Activated CD8-positive, alpha-beta T cell treated with anti-CD3 and anti-CD28 coated beads, Interleukin-2, amount 10 ng/mL, durations not matched to agents 7 days and 5 days (primary cell): ENCODE measurements around the gene SSR1. TPM values are rescaled to one million over a fixed set of nuclear protein-coding genes. Genes with fewer than 3 reads are reported as not detected.
"Not testable (repeated sequence)": the region's sequence is repeated elsewhere in the genome, so short reads cannot be mapped to it uniquely, and the experiment has no call there.

ENCODE experiments used
- ATAC-seq: fragments of 150-1000 bp; cut with Tn5 transposase; one replicate; pipeline ENCODE4 v1.10.0; 2021; ENCODE audit warnings: moderate library complexity
- CTCF ChIA-PET: fragments of 350-600 bp; sonication (Branson Sonifier 250); formaldehyde crosslinking; loops from one replicate; lab custom pipeline; 2021; ENCODE audit warnings: antibody characterized with exemption; lab: Charles Lee
- POLR2A ChIA-PET: fragments of 350-600 bp; sonication (Branson Sonifier 250); formaldehyde crosslinking; loops from one replicate; lab custom pipeline; 2021; ENCODE audit warnings: antibody characterized with exemption; lab: Charles Lee
- DNase-seq: peaks from one replicate; pipeline ENCODE4 v3.0.0-alpha.2; 2020
- H3K27ac Mint-ChIP-seq: one replicate; pipeline ENCODE4 v1.8.0; 2021; ENCODE audit warnings: mild to moderate bottlenecking, mixed read lengths
- H3K27me3 Mint-ChIP-seq: one replicate; pipeline ENCODE4 v1.8.0; 2021; ENCODE audit warnings: low read depth, mixed read lengths
- H3K36me3 Mint-ChIP-seq: one replicate; pipeline ENCODE4 v1.8.0; 2021; ENCODE audit warnings: low read depth, mixed read lengths
- H3K4me1 Mint-ChIP-seq: one replicate; pipeline ENCODE4 v1.8.0; 2021; ENCODE audit warnings: low read depth, mixed read lengths
- H3K4me3 Mint-ChIP-seq: one replicate; pipeline ENCODE4 v1.8.0; 2021; ENCODE audit warnings: mild to moderate bottlenecking, mixed read lengths
- H3K9me3 Mint-ChIP-seq: one replicate; pipeline ENCODE4 v1.8.0; 2022; ENCODE audit warnings: mixed read lengths; ENCODE audit not compliant: insufficient read depth
- total RNA-seq, 2 experiments: library from RNA; stranded (reverse); gene quantifications; one replicate each; pipeline ENCODE4 v1.2.3, GENCODE V29; 2021

The SSR1 gene
- total RNA-seq, 2 experiments from 2014 or later: 122 to 130 TPM

DNA sequence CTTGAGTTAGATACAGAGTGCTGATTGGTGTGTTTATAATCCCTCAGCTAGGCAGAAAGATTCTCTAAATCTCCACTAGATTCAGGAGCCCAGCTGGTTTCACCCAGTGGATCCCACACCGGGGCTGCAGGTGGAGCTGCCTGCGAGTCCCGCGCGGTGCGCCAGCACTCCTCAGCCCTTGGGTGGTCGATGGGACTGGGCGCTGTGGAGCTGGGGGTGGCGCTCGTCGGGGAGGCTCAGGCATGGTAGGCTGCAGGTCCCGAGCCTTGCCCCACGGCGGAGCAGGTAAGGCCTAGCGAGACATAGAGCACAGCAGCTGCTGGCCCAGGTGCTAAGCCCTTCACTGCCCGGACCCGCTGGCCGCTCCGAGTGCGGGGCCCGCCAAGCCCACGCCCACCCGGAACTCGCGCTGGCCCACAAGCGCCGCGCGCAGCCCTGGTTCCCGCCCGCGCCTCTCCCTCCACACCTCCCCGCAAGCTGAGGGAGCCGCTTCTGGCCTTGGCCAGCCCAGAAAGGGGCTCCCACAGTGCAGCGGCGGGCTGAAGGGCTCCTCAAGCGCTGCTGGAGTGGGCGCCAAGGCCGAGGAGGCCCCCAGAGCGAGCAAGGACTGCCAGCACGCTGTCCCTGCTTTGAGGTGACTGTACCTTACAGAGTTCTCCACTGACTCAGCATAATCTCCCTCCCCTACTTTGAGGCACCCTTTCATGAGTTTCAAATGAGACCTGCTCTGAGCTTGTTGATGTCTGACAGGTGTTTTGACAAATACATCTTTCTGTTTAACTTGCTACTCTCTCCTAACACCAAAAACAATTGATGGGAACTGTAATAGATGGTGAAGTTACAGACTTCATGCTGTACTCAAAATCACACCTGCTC is 3.9 kb upstream of the SSR1 start:
- H3K27me3 Mint-ChIP-seq: no peaks in the 10 kb centered on the region
- H3K9me3 Mint-ChIP-seq: no peaks in the 10 kb centered on the region
- H3K4me3 Mint-ChIP-seq: no peak overlapping the region
- H3K27ac Mint-ChIP-seq: no peak overlapping the region
- POLR2A ChIA-PET: interaction anchor here (0.9 kb wide), 1 partner anchor 76 kb away, joined by 5 read pairs; no protein-coding TSS in a partner anchor
- CTCF ChIA-PET: no interaction called here
- ATAC-seq: no peak
- peaks cover 18% of the 10 kb centered on the region for H3K4me1 Mint-ChIP-seq
- peaks cover 5% of the 10 kb centered on the region for H3K36me3 Mint-ChIP-seq
- DNase-seq: no peak

DNA sequence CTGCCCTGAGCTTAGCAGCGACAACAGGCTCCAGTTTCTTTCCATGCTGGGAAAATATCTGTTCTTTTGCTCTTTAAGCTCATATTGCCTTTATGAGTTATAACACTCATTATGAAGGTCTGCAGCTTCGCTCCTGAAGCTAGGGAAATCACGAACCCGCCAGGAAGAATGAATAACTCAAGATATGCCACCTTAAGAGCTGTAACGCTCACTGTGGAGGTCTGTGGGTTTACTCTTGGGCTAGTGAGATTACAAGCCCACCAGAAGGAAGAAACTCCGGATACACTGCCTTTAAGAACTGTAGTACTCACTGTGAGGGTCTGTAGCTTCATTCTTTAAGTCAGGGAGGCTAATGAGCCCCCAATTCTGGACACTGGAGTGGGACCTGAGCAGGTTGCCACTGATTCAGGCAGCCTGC is 3.0 kb upstream of the SSR1 start:
- H3K9me3 Mint-ChIP-seq: no peaks in the 10 kb centered on the region
- no peaks in the 10 kb centered on the region for H3K27me3 Mint-ChIP-seq
- ChIA-PET POLR2A (interaction anchor here (0.9 kb wide), 1 partner anchor 77 kb away, joined by 5 read pairs; no protein-coding TSS in a partner anchor), CTCF (interaction anchor here (1.0 kb wide), 1 partner anchor 8 kb away, joined by 3 read pairs; no protein-coding TSS in a partner anchor)
- no peak overlapping the region for H3K27ac Mint-ChIP-seq
- peaks cover 11% of the 10 kb centered on the region for H3K36me3 Mint-ChIP-seq
- H3K4me1 Mint-ChIP-seq: peaks cover 24% of the 10 kb centered on the region
- no peak for ATAC-seq
- no peak for DNase-seq
- H3K4me3 Mint-ChIP-seq: no peak overlapping the region

DNA sequence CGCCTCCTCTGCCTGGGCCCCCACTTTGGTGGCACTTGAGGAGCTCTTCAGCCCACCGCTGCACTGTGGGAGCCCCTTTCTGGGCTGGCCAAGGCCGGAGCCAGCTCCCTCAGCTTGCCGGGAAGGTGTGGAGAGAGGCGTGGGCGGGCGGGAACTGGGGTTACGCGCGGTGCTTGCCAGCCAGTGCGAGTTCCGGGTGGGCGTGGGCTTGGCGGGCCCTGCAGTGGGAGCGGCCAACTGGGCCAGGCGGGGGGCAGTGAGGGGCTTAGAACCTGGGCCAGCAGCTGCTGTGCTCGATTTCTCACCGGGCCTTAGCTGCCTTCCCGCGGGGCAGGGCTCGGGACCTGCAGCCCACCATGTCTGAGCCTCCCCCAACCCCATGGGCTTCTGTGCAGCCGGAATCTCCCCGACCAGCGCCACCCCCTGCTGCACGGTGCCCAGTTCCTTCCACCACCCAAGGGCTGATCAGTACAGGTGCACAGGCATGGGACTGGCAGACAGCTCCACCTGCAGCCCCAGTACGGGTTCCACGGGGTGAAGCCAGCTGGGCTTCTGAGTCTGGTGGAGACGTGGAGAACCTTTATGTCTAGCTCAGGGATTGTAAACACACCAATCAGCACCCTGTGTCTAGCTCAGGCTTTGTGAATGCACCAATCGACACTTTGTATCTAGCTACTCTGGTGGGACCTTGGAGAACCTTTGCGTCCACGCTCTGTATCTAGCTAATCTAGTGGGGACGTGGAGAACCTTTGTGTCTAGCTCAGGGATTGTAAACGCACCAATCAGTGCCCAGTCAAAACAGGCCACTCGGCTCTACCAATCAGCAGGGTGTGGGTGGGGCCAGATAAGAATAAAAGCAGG is 2.3 kb upstream of the SSR1 start:
- DNase-seq, H3K27me3 Mint-ChIP-seq, H3K9me3 Mint-ChIP-seq, ATAC-seq, H3K4me3 Mint-ChIP-seq: not testable (repeated sequence)
- POLR2A ChIA-PET: interaction anchor here (1.4 kb wide), 1 partner anchor 74 kb away, joined by 6 read pairs; the partner anchor contains the start of genes CAGE1 and RIOK1
- Mint-ChIP-seq H3K27ac (peak overlapping the region; percentile 33), H3K4me1 (peaks cover 31% of the 10 kb centered on the region), H3K36me3 (peaks cover 16% of the 10 kb centered on the region)
- CTCF ChIA-PET: interaction anchor here (1.0 kb wide), 1 partner anchor 9 kb away, joined by 3 read pairs; no protein-coding TSS in a partner anchor

DNA sequence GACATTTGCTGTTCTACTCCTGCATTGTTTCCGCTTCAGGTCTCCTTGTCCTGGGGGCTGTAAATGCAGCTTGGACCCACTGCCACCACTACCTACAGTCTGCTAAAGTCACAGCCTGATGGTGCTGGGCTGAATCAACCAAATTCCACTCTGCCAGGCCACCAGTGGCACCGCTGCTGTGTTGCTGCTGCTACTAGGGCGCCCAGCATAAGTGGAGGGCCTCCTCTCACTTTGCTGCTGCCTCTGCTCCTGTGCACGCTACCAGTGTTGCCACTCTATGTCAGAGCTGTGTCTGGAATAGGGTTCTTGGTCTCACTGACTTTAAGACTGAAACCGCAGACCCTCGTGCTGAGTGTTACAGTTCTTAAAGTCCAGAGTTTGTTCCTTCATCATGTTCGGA is 1.4 kb upstream of the SSR1 start:
- CTCF ChIA-PET: no interaction called here
- no peak for DNase-seq
- peaks cover 40% of the 10 kb centered on the region for H3K4me1 Mint-ChIP-seq
- H3K27me3 Mint-ChIP-seq: no peaks in the 10 kb centered on the region
- H3K36me3 Mint-ChIP-seq: peaks cover 25% of the 10 kb centered on the region
- peak overlapping the region; percentile 86 for H3K27ac Mint-ChIP-seq
- no peak overlapping the region for H3K4me3 Mint-ChIP-seq
- no peaks in the 10 kb centered on the region for H3K9me3 Mint-ChIP-seq
- ATAC-seq: no peak
- POLR2A ChIA-PET: interaction anchor here (1.4 kb wide), 1 partner anchor 75 kb away, joined by 6 read pairs; the partner anchor contains the start of genes CAGE1 and RIOK1

GRCh38 chr6:7313505-7314165 is 636 bp upstream of the SSR1 start:
- ChIA-PET CTCF (interaction anchor here (1.1 kb wide), 1 partner anchor 13 kb away, joined by 4 read pairs; no protein-coding TSS in a partner anchor), POLR2A (interaction anchor here (1.4 to 3.8 kb wide), 3 partner anchors 76 to 80 kb away, joined by 3 to 23 read pairs (median 6); partner anchors contain the start of genes CAGE1 and RIOK1)
- DNase-seq: no peak
- Mint-ChIP-seq H3K27me3 (no peaks in the 10 kb centered on the region), H3K36me3 (peaks cover 32% of the 10 kb centered on the region), H3K27ac (peak overlapping the region; percentile 86), H3K4me3 (peak overlapping the region; percentile 90), H3K9me3 (no peaks in the 10 kb centered on the region), H3K4me1 (peaks cover 47% of the 10 kb centered on the region)
- no peak for ATAC-seq

DNA sequence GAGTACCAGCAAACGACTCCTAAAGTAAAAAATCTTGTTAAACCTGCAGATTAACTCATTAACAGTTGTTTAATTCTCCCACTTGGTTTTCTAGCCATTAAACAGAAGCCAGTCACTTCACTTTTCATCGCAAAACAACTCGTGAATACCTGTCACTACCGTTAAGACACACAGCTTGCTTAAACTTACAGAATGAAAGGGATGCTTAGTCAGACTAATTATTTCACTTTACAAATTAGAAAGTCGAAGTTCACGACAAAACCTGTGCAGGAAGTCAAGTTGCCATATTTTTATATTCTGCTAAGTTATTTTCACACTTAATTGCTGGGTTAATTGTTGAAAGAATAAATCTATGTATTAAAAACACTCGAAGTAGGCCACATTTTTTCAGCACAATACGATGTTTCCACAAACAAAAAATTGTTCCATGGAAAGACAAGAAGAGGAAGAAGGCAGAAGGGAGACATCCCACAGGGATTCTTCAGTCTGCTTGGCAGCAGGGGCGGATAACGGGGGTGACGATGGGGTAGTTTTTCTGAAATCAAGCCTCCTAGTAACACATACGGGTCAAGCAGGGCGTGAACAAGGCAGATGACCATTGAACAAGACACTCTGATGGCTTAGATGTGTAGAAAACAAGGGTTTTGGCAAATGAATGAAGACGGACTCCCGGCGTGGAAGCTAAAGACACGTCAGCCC is 933 bp downstream of the SSR1 start:
- ATAC-seq (no peak), DNase-seq (no peak)
- Mint-ChIP-seq H3K27me3 (no peaks in the 10 kb centered on the region), H3K4me3 (peak overlapping the region; percentile 90), H3K4me1 (peaks cover 59% of the 10 kb centered on the region), H3K27ac (peak overlapping the region; percentile 86), H3K36me3 (peaks cover 45% of the 10 kb centered on the region), H3K9me3 (no peaks in the 10 kb centered on the region)
- ChIA-PET CTCF (interaction anchor here (0.7 kb wide), 1 partner anchor 77 kb away, joined by 3 read pairs; the partner anchor contains the start of genes CAGE1 and RIOK1), POLR2A (interaction anchor here (0.8 to 3.8 kb wide), 3 partner anchors 77 to 204 kb away, joined by 3 to 23 read pairs (median 3); partner anchors contain the start of genes CAGE1, RIOK1 and RREB1)

- ATAC-seq (no peak), DNase-seq (no peak)
- POLR2A ChIA-PET: interaction anchor here (3.8 kb wide), 1 partner anchor 78 kb away, joined by 23 read pairs; the partner anchor contains the start of genes CAGE1 and RIOK1
- Mint-ChIP-seq H3K36me3 (peaks cover 48% of the 10 kb centered on the region), H3K27me3 (no peaks in the 10 kb centered on the region), H3K4me3 (peak overlapping the region; percentile 71), H3K4me1 (peaks cover 62% of the 10 kb centered on the region), H3K9me3 (no peaks in the 10 kb centered on the region), H3K27ac (no peak overlapping the region)
- CTCF ChIA-PET: interaction anchor here (1.7 kb wide), 1 partner anchor 78 kb away, joined by 6 read pairs; the partner anchor contains the start of genes CAGE1 and RIOK1
Observed at GRCh38 chr6:7311176-7311575, 1.8 kb downstream of the SSR1 start.

GRCh38 chr6:7309050-7309449 is 3.9 kb downstream of the SSR1 start:
- Mint-ChIP-seq H3K4me3 (no peak overlapping the region), H3K36me3 (peaks cover 65% of the 10 kb centered on the region), H3K9me3 (no peaks in the 10 kb centered on the region), H3K27me3 (no peaks in the 10 kb centered on the region), H3K4me1 (peaks cover 68% of the 10 kb centered on the region), H3K27ac (no peak overlapping the region)
- no peak for ATAC-seq
- no peak for DNase-seq
- ChIA-PET CTCF (no interaction called here), POLR2A (no interaction called here)

- peaks cover 58% of the 10 kb centered on the region for H3K4me1 Mint-ChIP-seq
- no peak for DNase-seq
- ChIA-PET POLR2A (no interaction called here), CTCF (interaction anchor here (1.0 kb wide), 1 partner anchor 84 kb away, joined by 3 read pairs; no protein-coding TSS in a partner anchor)
- no peaks in the 10 kb centered on the region for H3K27me3 Mint-ChIP-seq
- no peak for ATAC-seq
- H3K4me3 Mint-ChIP-seq: no peak overlapping the region
- peaks cover 74% of the 10 kb centered on the region for H3K36me3 Mint-ChIP-seq
- no peak overlapping the region for H3K27ac Mint-ChIP-seq
- no peaks in the 10 kb centered on the region for H3K9me3 Mint-ChIP-seq
Observed at GRCh38 chr6:7307533-7307932, 5.5 kb downstream of the SSR1 start.

- Mint-ChIP-seq H3K36me3 (peaks cover 74% of the 10 kb centered on the region), H3K9me3 (no peaks in the 10 kb centered on the region)
Observed at GRCh38 chr6:7304821-7305220, 8.2 kb downstream of the SSR1 start.

More at GRCh38 chr6:7304821-7305220, 8.2 kb downstream of the SSR1 start:
- CTCF ChIA-PET: no interaction called here
- peak overlapping the region; percentile 18 for H3K27ac Mint-ChIP-seq
- no peak overlapping the region for H3K4me3 Mint-ChIP-seq
- H3K27me3 Mint-ChIP-seq: no peaks in the 10 kb centered on the region
- POLR2A ChIA-PET: no interaction called here
- ATAC-seq: no peak
- peaks cover 40% of the 10 kb centered on the region for H3K4me1 Mint-ChIP-seq
- no peak for DNase-seq
